Measurements from ENCODE around the gene SLC29A1. TPM values are rescaled to one million over a fixed set of nuclear protein-coding genes. Genes with fewer than 3 reads are reported as not detected.

Gene SLC29A1
- total and polyA plus RNA-seq, 2 donors (not counting 1 experiment from before 2014, with no cell fraction given) = 6.0 to 7.3 TPM

- no peaks in the 10 kb centered on the region for H3K4me1 ChIP-seq (ENCODE audit: control insufficient read depth in 2 of 2, insufficient read depth in 2 of 2, low read length in 2 of 2)
- no peak for DNase-seq
- no peaks in the 10 kb centered on the region for H3K36me3 ChIP-seq (replicated peaks in 1 of 2; ENCODE audit: control extremely low read depth in 1 of 2, control insufficient read depth in 1 of 2, extremely low read depth in 1 of 2, insufficient read depth in 2 of 2, low read length in 1 of 2)
- intact Hi-C loops (cut with micrococcal nuclease) = no loop called here
- no peaks in the 10 kb centered on the region for H3K9me3 Mint-ChIP-seq (ENCODE audit: insufficient read depth)
- H4K20me1 ChIP-seq (ENCODE audit: control insufficient read depth, insufficient read depth, low read length, poor library complexity, severe bottlenecking) = no peaks in the 10 kb centered on the region
- no peaks in the 10 kb centered on the region for H3K27me3 ChIP-seq (replicated peaks in 1 of 4; ENCODE audit: control extremely low read depth in 1 of 4, control insufficient read depth in 3 of 4, insufficient read depth in 4 of 4, low read length in 3 of 4)
- 44% methylated on average over 3 of the region's 3 CpGs for WGBS (ENCODE audit: insufficient coverage)
- H3K79me2 ChIP-seq (ENCODE audit: control insufficient read depth, insufficient read depth, low read length) = no peaks in the 10 kb centered on the region
- H3K27ac Mint-ChIP-seq = no peak overlapping the region
- TF ChIP-seq CTCF (IDR thresholded peaks at IDR 0.05) (no peak), EZH2 (IDR thresholded peaks at IDR 0.05; ENCODE audit: borderline replicate concordance, insufficient read depth, low read depth, low read length, poor library complexity, severe bottlenecking) (no peak)
- no peak overlapping the region for H2AFZ ChIP-seq (ENCODE audit: insufficient read depth, low read depth, low read length, poor library complexity, severe bottlenecking)
- H3K4me3 Mint-ChIP-seq = no peak overlapping the region
- H3K4me2 ChIP-seq (replicated peaks; ENCODE audit: low read depth, low read length, poor library complexity, severe bottlenecking) = no peak overlapping the region
- no peaks in the 10 kb centered on the region for H3K9me3 ChIP-seq (ENCODE audit: control extremely low read depth in 1 of 3, control insufficient read depth in 2 of 3, insufficient read depth in 1 of 3, low read length in 2 of 3)
- POLR2A ChIA-PET = no interaction called here
- H3K27ac ChIP-seq (ENCODE audit: low read length in 2 of 2) = no peak overlapping the region
- no peak overlapping the region for H3K4me3 ChIP-seq (ENCODE audit: control extremely low read depth in 1 of 5, extremely low read depth in 1 of 5, insufficient read depth in 1 of 5, low read depth in 2 of 5, low read length in 4 of 5)
- H3K4me1 Mint-ChIP-seq = no peaks in the 10 kb centered on the region
- H3K27me3 Mint-ChIP-seq = peaks cover 5% of the 10 kb centered on the region
- CTCF ChIA-PET = interaction anchor here (0.6 to 1.1 kb wide), 2 partner anchors 20 to 155 kb away, joined by 3 to 4 read pairs; no protein-coding TSS in a partner anchor
- no peak for ATAC-seq (ENCODE audit: low read depth)
- no peak overlapping the region for H3K9ac ChIP-seq (ENCODE audit: low read length)
These were observed 22.2 kb upstream of the SLC29A1 start for GRCh38 chr6:44201200-44201599.

- Histone ChIP-seq H3K27me3 (replicated peaks in 1 of 4; ENCODE audit: control extremely low read depth in 1 of 4, control insufficient read depth in 3 of 4, insufficient read depth in 4 of 4, low read length in 3 of 4) (no peaks in the 10 kb centered on the region), H2AFZ (ENCODE audit: insufficient read depth, low read depth, low read length, poor library complexity, severe bottlenecking) (no peak overlapping the region), H3K4me2 (replicated peaks; ENCODE audit: low read depth, low read length, poor library complexity, severe bottlenecking) (no peak overlapping the region), H3K9me3 (ENCODE audit: control extremely low read depth in 1 of 3, control insufficient read depth in 2 of 3, insufficient read depth in 1 of 3, low read length in 2 of 3) (no peaks in the 10 kb centered on the region), H3K9ac (ENCODE audit: low read length) (no peak overlapping the region), H3K79me2 (ENCODE audit: control insufficient read depth, insufficient read depth, low read length) (no peaks in the 10 kb centered on the region), H3K4me1 (ENCODE audit: control insufficient read depth in 2 of 2, insufficient read depth in 2 of 2, low read length in 2 of 2) (no peaks in the 10 kb centered on the region), H3K4me3 (ENCODE audit: control extremely low read depth in 1 of 5, extremely low read depth in 1 of 5, insufficient read depth in 1 of 5, low read depth in 2 of 5, low read length in 4 of 5) (no peak overlapping the region), H4K20me1 (ENCODE audit: control insufficient read depth, insufficient read depth, low read length, poor library complexity, severe bottlenecking) (no peaks in the 10 kb centered on the region), H3K27ac (ENCODE audit: low read length in 2 of 2) (no peak overlapping the region), H3K36me3 (replicated peaks in 1 of 2; ENCODE audit: control extremely low read depth in 1 of 2, control insufficient read depth in 1 of 2, extremely low read depth in 1 of 2, insufficient read depth in 2 of 2, low read length in 1 of 2) (no peaks in the 10 kb centered on the region)
- POLR2A ChIA-PET = no interaction called here
- Mint-ChIP-seq H3K27ac (no peak overlapping the region), H3K4me1 (no peaks in the 10 kb centered on the region), H3K27me3 (peaks cover 5% of the 10 kb centered on the region), H3K9me3 (ENCODE audit: insufficient read depth) (no peaks in the 10 kb centered on the region), H3K4me3 (no peak overlapping the region)
- intact Hi-C loops (cut with micrococcal nuclease) = no loop called here
- TF ChIP-seq EZH2 (IDR thresholded peaks at IDR 0.05; ENCODE audit: borderline replicate concordance, insufficient read depth, low read depth, low read length, poor library complexity, severe bottlenecking) (no peak), CTCF (IDR thresholded peaks at IDR 0.05) (no peak)
- 92% methylated on average over 8 of the region's 11 CpGs for WGBS (ENCODE audit: insufficient coverage)
- ATAC-seq (ENCODE audit: low read depth) (no peak), DNase-seq (no peak)
- CTCF ChIA-PET = interaction anchor here (0.6 kb wide), 1 partner anchor 156 kb away, joined by 4 read pairs; no protein-coding TSS in a partner anchor
These were observed 21.6 kb upstream of the SLC29A1 start for GRCh38 chr6:44201638-44202303.
